GM13976 (cell line): ENCODE results near the gene LMAN2.

Experiments
- DNase-seq: peaks from one replicate; pipeline ENCODE4 v3.0.0; 2012; ENCODE audit warnings: low spot score
- CTCF ChIP-seq: IDR thresholded peaks from 2 replicates; pipeline ENCODE4 v1.5.1; 2012; ENCODE audit warnings: borderline replicate concordance, mild to moderate bottlenecking; ENCODE audit not compliant: insufficient read depth; ENCODE audit errors: extremely low read depth, missing control alignments, control extremely low read depth
- in situ Hi-C: fragments of 300-500 bp; cut with MboI; formaldehyde crosslinking; loops from one replicate; pipeline ENCODE4 v1.12.0; 2022; ENCODE audit warnings: low sequenced_read_pairs, mixed read lengths, inconsistent platforms; ENCODE audit not compliant: unreplicated experiment

The LMAN2 gene

DNA sequence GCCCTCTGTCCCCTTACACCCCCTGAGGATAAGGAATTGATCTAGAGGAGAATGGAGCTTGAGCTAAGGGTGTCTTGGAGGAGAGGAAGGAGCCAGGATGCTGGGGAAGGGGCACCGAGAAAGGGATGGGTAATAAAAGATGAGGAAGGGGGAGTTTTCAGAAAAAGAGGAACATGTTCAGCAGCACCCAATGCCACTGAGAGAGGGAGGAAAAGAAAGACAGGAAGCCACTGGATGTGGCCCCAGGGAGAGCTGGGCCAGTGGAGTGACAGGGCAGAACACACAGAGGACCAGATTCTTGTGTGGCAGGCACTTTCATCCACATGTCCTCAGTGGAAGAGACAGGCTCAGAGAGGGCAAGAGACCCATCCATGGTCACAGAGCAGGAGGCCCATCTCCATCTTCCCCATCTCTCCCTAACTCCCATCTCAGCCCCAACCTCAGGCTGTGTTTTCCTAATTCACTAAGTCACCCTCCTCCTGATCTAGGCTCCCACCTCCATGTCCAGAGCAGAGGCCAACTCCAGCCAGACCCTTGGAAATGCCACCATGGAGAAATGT, 41.8 kb upstream of the LMAN2 start:
- TF ChIP-seq CTCF, result no peak
- DNase-seq, result no peak
- in situ Hi-C loops, result no loop called here

GRCh38 chr5:177392765-177393164, 41.3 kb upstream of the LMAN2 start:
- TF ChIP-seq CTCF, result no peak
- DNase-seq, result no peak
- in situ Hi-C loops, result no loop called here

- TF ChIP-seq CTCF, result peak; percentile 74
- peak; percentile 92 for DNase-seq
- in situ Hi-C loops, result no loop called here
Measured at GRCh38 chr5:177390363-177391300, 39.2 kb upstream of the LMAN2 start.

DNA sequence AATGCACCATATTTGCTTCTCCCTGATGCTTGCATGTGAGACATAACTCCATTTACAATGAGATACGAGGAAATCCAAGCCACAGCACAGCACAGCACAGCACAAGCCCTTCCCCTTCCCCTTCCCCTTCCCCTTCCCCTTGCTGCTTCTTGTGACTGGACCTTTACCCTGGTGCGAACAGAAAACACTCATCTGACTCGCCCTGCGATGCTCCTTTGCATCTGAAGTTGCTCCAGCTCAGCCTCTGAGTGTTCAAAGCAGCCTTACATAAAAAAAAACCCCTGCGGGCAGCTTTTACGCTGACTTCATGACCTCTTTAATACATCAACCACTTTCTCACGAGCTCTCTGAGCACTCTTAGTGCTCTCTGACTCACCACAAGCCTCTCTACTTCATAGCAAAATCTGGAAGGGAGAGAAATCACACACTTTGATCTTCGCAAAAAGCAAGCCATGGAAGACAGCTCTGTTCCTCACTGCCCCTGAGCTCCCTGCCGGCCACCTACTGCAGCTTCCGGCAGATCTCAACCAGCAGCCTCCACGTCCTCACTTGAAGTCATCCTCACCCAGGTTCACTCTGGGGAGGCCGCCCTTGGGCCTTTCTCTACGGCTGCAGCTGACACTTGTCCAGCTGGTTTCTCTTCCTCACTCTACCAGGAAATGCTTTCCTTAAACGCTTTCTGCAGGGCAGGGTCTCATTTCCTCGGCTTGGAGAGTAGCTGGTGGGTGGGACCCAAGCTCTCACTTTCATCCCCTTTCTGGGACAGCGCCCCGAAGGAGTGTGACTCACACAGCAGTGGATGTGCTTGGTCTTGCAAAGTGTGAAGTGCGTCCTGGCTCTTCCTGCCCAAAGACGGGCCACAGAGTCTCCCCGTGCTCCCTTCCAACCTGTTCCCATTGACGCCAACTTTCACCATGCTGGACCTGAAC, 38.0 kb upstream of the LMAN2 start:
- DNase-seq, result peak; percentile 71
- in situ Hi-C loops, result no loop called here

GRCh38 chr5:177388521-177389052, 37.1 kb upstream of the LMAN2 start:
- no peak for TF ChIP-seq CTCF
- no peak for DNase-seq
- in situ Hi-C loops, result no loop called here

More for the DNA sequence above, 38.0 kb upstream of the LMAN2 start:
- TF ChIP-seq CTCF, result no peak

GRCh38 chr5:177387405-177387804, 35.9 kb upstream of the LMAN2 start:
- no peak for TF ChIP-seq CTCF

More at GRCh38 chr5:177387405-177387804, 35.9 kb upstream of the LMAN2 start:
- DNase-seq, result no peak
- in situ Hi-C loops, result no loop called here
